Progenitor cell of endocrine pancreas (in vitro differentiated cells): ENCODE data around the gene ZBTB47. TPM values are rescaled to one million over a fixed set of nuclear protein-coding genes. Genes with fewer than 3 reads are reported as not detected.

Experiments used
- DNase-seq: peaks from one replicate; pipeline ENCODE4 v3.0.0; 2021; ENCODE audit warnings: low spot score; ENCODE audit not compliant: unreplicated experiment
- H3K27ac Mint-ChIP-seq: 2 replicates; pipeline ENCODE4 v1.8.0; 2021; ENCODE audit warnings: mild to moderate bottlenecking, moderate library complexity, mixed read lengths
- H3K27me3 Mint-ChIP-seq: 2 replicates; pipeline ENCODE4 v1.8.0; 2021; ENCODE audit warnings: mixed read lengths
- H3K36me3 Mint-ChIP-seq: 2 replicates; pipeline ENCODE4 v1.8.0; 2022; ENCODE audit warnings: mixed read lengths; ENCODE audit not compliant: insufficient read depth
- H3K4me1 Mint-ChIP-seq: 2 replicates; pipeline ENCODE4 v1.8.0; 2021; ENCODE audit warnings: low read depth, mixed read lengths
- H3K4me3 Mint-ChIP-seq: 2 replicates; pipeline ENCODE4 v1.8.0; 2021; ENCODE audit warnings: low read depth, mild to moderate bottlenecking, moderate library complexity, mixed read lengths
- H3K9me3 Mint-ChIP-seq: 2 replicates; pipeline ENCODE4 v1.8.0; 2021; ENCODE audit warnings: low read depth, mixed read lengths
- CTCF ChIP-seq: fragments of 200-600 bp; sonication (generic); IDR thresholded peaks from one replicate; pipeline ENCODE4 v1.5.0; 2021; ENCODE audit warnings: antibody characterized with exemption, mild to moderate bottlenecking; ENCODE audit not compliant: unreplicated experiment
- total RNA-seq: library from RNA; stranded (reverse); gene quantifications from 2 replicates; pipeline ENCODE4 v1.2.1, GENCODE V29; 2021

Gene ZBTB47
- total RNA-seq, 1 donor from 2014 or later, result 9.7 TPM

- no peak for TF ChIP-seq CTCF
- H3K4me1 Mint-ChIP-seq, result no peaks in the 10 kb centered on the region
Observed at GRCh38 chr3:42673082-42673481, 19.6 kb downstream of the ZBTB47 start.

GRCh38 chr3:42674146-42674545 lies 20.6 kb downstream of the ZBTB47 start:
- Mint-ChIP-seq H3K4me3 (no peak overlapping the region), H3K27ac (no peak overlapping the region), H3K27me3 (peaks cover 8% of the 10 kb centered on the region), H3K4me1 (no peaks in the 10 kb centered on the region), H3K9me3 (peaks cover 16% of the 10 kb centered on the region), H3K36me3 (no peaks in the 10 kb centered on the region)
- DNase-seq, result no peak
- no peak for TF ChIP-seq CTCF

More at GRCh38 chr3:42673082-42673481, 19.6 kb downstream of the ZBTB47 start:
- H3K4me3 Mint-ChIP-seq, result no peak overlapping the region
- no peaks in the 10 kb centered on the region for H3K36me3 Mint-ChIP-seq
- peaks cover 10% of the 10 kb centered on the region for H3K27me3 Mint-ChIP-seq
- no peak overlapping the region for H3K27ac Mint-ChIP-seq
- DNase-seq, result no peak
- peaks cover 16% of the 10 kb centered on the region for H3K9me3 Mint-ChIP-seq

GRCh38 chr3:42675909-42676308 lies 22.4 kb downstream of the ZBTB47 start:
- Mint-ChIP-seq H3K4me1 (no peaks in the 10 kb centered on the region), H3K9me3 (peaks cover 16% of the 10 kb centered on the region), H3K36me3 (no peaks in the 10 kb centered on the region), H3K27ac (no peak overlapping the region), H3K4me3 (no peak overlapping the region), H3K27me3 (peaks cover 5% of the 10 kb centered on the region)
- DNase-seq, result no peak
- no peak for TF ChIP-seq CTCF

- H3K4me3 Mint-ChIP-seq, result no peak overlapping the region
- no peak overlapping the region for H3K27ac Mint-ChIP-seq
- peaks cover 10% of the 10 kb centered on the region for H3K27me3 Mint-ChIP-seq
- H3K36me3 Mint-ChIP-seq, result no peaks in the 10 kb centered on the region
- H3K9me3 Mint-ChIP-seq, result peaks cover 16% of the 10 kb centered on the region
- TF ChIP-seq CTCF, result no peak
- no peaks in the 10 kb centered on the region for H3K4me1 Mint-ChIP-seq
- no peak for DNase-seq
Observed at GRCh38 chr3:42678447-42678846, 24.9 kb downstream of the ZBTB47 start.

GRCh38 chr3:42680271-42680670 lies 26.8 kb downstream of the ZBTB47 start:
- no peak overlapping the region for H3K27ac Mint-ChIP-seq
- peaks cover 16% of the 10 kb centered on the region for H3K9me3 Mint-ChIP-seq
- H3K4me3 Mint-ChIP-seq, result no peak overlapping the region
- H3K36me3 Mint-ChIP-seq, result no peaks in the 10 kb centered on the region
- no peak for DNase-seq
- H3K4me1 Mint-ChIP-seq, result no peaks in the 10 kb centered on the region
- H3K27me3 Mint-ChIP-seq, result peaks cover 7% of the 10 kb centered on the region
- no peak for TF ChIP-seq CTCF
